BJ (cell line): ENCODE results near the gene SOX10. TPM values are rescaled to one million over a fixed set of nuclear protein-coding genes. Genes with fewer than 3 reads are reported as not detected.

Experiments
- CTCF ChIA-PET: fragments of 350-600 bp; formaldehyde crosslinking; extraction: SDS; loops from one replicate; lab custom pipeline; 2021; ENCODE audit warnings: antibody characterized with exemption, inconsistent platforms; lab: Yijun Ruan, JAX
- POLR2A ChIA-PET: fragments of 300-600 bp; sonication (Branson Sonifier 250); formaldehyde crosslinking; extraction: SDS; loops from one replicate; lab custom pipeline; 2021; ENCODE audit warnings: antibody characterized with exemption; lab: Charles Lee
- DNase-seq: peaks from one replicate; pipeline ENCODE4 v3.0.0-alpha.2; 2011; ENCODE audit warnings: low read depth
- H3K27me3 ChIP-seq: 2 replicates; pipeline ENCODE4 v1.6.0; 2011; ENCODE audit warnings: low read length; ENCODE audit not compliant: control insufficient read depth, insufficient read depth
- H3K36me3 ChIP-seq: 2 replicates; pipeline ENCODE4 v1.5.1; 2011; ENCODE audit warnings: low read length; ENCODE audit not compliant: control insufficient read depth, insufficient read depth
- H3K4me3 ChIP-seq: 2 replicates; pipeline ENCODE4 v1.5.1; 2011; ENCODE audit warnings: low read depth, mild to moderate bottlenecking, control low read depth, low read length
- polyA plus RNA-seq: library from polyadenylated mRNA; depleted of rRNA; stranded (reverse); fragments of >200 nt; gene quantifications from 2 replicates; pipeline ENCODE4 v1.2.3, GENCODE V29; 2011
- TF ChIP-seq, protein P1 (sequence below): IDR thresholded peaks from 2 replicates; pipeline ENCODE4 v1.5.1; 2011; ENCODE audit warnings: low read depth, mild to moderate bottlenecking, control low read depth, inconsistent platforms, low read length, moderate library complexity; ENCODE audit not compliant: insufficient read depth

Gene SOX10
- polyA plus RNA-seq, 1 experiment, result not detected

GRCh38 chr22:38030311-38031133 lies 46.2 kb upstream of the SOX10 start:
- DNase-seq, result no peak
- ChIA-PET CTCF (no interaction called here), POLR2A (no interaction called here)
- no peaks in the 10 kb centered on the region for H3K36me3 ChIP-seq
- H3K4me3 ChIP-seq, result no peak overlapping the region
- TF ChIP-seq, protein P1, sequence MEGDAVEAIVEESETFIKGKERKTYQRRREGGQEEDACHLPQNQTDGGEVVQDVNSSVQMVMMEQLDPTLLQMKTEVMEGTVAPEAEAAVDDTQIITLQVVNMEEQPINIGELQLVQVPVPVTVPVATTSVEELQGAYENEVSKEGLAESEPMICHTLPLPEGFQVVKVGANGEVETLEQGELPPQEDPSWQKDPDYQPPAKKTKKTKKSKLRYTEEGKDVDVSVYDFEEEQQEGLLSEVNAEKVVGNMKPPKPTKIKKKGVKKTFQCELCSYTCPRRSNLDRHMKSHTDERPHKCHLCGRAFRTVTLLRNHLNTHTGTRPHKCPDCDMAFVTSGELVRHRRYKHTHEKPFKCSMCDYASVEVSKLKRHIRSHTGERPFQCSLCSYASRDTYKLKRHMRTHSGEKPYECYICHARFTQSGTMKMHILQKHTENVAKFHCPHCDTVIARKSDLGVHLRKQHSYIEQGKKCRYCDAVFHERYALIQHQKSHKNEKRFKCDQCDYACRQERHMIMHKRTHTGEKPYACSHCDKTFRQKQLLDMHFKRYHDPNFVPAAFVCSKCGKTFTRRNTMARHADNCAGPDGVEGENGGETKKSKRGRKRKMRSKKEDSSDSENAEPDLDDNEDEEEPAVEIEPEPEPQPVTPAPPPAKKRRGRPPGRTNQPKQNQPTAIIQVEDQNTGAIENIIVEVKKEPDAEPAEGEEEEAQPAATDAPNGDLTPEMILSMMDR, result no peak
- 0 out of 2 replicates have a peak, but pooled peaks cover 3% of the 10 kb centered on the region for H3K27me3 ChIP-seq

GRCh38 chr22:38029901-38030300 lies 45.5 kb upstream of the SOX10 start:
- Histone ChIP-seq H3K4me3 (no peak overlapping the region), H3K36me3 (no peaks in the 10 kb centered on the region), H3K27me3 (0 out of 2 replicates have a peak, but pooled peaks cover 3% of the 10 kb centered on the region)
- ChIA-PET POLR2A (no interaction called here), CTCF (no interaction called here)
- TF ChIP-seq, protein P1, result no peak
- no peak for DNase-seq

DNA sequence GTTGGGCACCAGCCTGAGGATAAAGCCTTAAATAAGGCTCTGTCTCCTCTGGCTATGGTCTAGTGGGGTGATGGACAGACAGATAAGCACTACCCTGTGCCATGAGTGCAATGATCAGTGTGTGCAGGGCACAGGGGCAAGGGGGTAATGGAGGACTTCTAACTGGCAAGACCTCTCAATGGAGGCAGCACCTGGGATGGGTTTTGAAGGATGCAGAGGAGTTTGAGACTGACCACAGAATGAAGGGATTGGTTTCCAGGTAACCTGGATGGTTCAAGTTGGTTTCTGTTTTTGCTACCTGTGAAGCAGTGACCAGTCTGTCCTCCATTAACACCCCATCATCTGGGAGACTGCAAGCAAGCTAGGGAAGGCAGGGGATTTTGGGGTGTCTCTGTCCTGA lies 45.0 kb upstream of the SOX10 start:
- TF ChIP-seq, protein P1, result no peak
- POLR2A ChIA-PET, result no interaction called here
- Histone ChIP-seq H3K36me3 (no peaks in the 10 kb centered on the region), H3K27me3 (0 out of 2 replicates have a peak, but pooled peaks cover 3% of the 10 kb centered on the region), H3K4me3 (no peak overlapping the region)
- DNase-seq, result no peak
- CTCF ChIA-PET, result no interaction called here

GRCh38 chr22:38028344-38029130 lies 44.2 kb upstream of the SOX10 start:
- ChIA-PET POLR2A (no interaction called here), CTCF (no interaction called here)
- no peak for DNase-seq
- H3K36me3 ChIP-seq, result no peaks in the 10 kb centered on the region
- TF ChIP-seq, protein P1, result no peak
- no peak overlapping the region for H3K4me3 ChIP-seq
- H3K27me3 ChIP-seq, result 0 out of 2 replicates have a peak, but pooled peaks cover 3% of the 10 kb centered on the region

DNA sequence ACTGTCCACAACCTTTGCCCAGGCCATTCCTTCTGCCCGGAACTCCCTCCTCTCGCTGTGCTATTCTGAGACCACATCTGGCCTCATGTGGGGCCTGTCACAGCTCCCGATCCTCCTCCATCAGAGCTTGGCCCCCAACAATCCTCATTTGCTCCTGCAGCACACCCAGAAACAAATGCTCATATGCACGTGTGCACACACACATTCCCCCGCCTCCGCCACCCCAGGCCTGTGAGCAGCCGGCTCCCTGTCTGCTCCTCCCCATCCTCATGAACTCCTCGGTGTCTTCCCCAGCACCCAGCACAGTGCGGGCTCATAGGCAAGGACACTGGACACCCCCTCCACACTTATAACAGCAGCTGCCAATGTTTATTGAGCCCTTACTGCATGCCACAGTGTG lies 43.1 kb upstream of the SOX10 start:
- POLR2A ChIA-PET, result no interaction called here
- 0 out of 2 replicates have a peak, but pooled peaks cover 3% of the 10 kb centered on the region for H3K27me3 ChIP-seq
- H3K36me3 ChIP-seq, result no peaks in the 10 kb centered on the region
- TF ChIP-seq, protein P1, result no peak
- CTCF ChIA-PET, result interaction anchor here (0.7 kb wide), 1 partner anchor 25 kb away, joined by 3 read pairs; no protein-coding TSS in a partner anchor
- no peak overlapping the region for H3K4me3 ChIP-seq
- DNase-seq, result no peak
